NCI-H2107 (cell line): ENCODE data around the gene ELAVL1.
A peak's percentile ranks its signal among the peaks of the same experiment; 100 is the strongest.
"Not testable (repeated sequence)": the region's sequence is repeated elsewhere in the genome, so short reads cannot be mapped to it uniquely, and the experiment has no call there.

Experiments
- DNase-seq: peaks from one replicate; lab custom pipeline; 2025; lab: John Stamatoyannopoulos, UW

Gene ELAVL1

DNA sequence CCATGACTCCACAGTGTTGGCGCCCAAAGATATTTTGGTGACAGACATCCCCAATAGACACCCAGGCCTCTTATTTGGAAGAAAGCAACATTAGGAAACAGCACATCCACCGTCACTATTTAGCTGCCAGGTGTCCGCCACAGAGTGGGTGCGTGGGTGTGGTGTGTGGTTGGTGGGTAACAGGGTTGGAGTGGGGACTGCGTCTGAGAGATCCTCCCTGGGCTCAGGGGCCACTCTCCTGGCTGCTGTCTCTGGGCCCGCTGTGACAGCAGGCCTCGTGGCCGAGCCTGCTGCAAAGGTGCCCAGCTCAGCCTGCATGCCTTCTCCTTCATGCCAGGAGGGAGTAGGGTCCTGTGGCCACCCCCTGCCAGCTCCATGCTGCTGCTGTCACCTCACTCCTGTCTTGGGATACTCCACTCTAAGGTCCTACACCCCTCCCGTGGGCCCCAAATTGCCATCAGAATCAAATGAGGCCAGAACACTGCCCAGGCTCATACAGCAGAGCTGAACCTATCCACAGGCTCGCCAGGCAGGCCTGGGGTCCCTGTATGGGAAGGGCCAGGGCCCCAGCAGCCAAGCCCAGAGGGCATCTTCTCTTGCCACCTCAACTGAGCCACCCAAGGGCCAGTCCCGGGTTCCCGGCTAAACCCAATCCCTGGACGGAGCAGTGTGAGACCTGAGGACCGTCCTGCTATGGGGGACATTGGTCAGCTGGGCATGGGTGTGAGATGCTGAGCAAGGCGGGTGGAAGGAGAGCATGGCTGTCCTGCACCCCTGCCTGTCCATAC is 37.2 kb downstream of the ELAVL1 start:
- no peak for DNase-seq

GRCh38 chr19:7965921-7966665 is 39.3 kb downstream of the ELAVL1 start:
- DNase-seq: no peak

GRCh38 chr19:7965259-7965841 is 40.1 kb downstream of the ELAVL1 start:
- DNase-seq: no peak

DNA sequence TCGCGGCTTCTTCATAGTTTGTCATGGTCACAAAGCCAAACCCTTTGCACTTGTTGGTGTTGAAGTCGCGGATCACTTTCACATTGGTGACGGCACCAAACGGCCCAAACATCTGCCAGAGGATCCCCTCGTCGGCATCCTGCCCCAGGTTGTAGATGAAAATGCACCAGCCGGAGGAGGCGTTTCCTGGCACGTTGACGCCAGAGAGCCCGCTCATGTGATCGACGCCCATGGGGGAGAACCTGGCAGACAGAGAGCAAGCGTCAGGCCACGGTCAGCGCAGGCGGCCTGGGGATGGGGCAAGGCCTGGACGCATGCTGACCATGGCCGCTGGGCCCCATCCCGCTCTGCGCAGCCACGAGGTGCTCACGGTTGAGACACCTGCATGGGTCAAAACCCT is 41.9 kb downstream of the ELAVL1 start:
- DNase-seq: no peak

DNA sequence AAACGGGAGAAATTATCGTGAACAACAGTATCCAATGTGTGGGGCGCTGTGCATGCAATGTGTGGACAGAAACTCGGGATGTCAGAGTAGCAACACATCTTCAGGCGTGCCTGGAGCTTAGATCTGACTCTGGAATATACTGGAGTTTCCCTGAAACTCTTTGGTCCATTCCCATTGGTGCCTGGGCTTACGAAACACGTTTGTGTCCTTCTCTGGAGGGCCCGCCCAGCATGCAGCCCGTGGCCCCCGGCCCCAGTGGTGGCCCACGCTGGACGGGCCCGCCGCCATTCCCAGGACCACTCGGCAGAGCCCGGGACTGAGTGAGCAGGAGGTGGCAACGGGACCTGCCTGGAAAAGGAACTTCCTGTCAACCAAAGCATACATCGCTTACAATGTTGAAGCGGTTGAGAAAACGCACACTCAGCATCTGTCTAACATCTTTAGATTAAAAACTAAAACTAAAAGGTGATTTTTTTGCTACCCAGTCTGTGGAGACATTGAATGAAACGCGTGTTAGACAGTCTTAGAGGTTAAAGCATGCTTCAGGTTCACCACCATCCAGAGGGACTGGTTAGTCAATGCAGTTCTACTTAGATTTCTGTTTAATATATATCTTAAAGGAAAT is 42.7 kb downstream of the ELAVL1 start:
- no peak for DNase-seq

DNA sequence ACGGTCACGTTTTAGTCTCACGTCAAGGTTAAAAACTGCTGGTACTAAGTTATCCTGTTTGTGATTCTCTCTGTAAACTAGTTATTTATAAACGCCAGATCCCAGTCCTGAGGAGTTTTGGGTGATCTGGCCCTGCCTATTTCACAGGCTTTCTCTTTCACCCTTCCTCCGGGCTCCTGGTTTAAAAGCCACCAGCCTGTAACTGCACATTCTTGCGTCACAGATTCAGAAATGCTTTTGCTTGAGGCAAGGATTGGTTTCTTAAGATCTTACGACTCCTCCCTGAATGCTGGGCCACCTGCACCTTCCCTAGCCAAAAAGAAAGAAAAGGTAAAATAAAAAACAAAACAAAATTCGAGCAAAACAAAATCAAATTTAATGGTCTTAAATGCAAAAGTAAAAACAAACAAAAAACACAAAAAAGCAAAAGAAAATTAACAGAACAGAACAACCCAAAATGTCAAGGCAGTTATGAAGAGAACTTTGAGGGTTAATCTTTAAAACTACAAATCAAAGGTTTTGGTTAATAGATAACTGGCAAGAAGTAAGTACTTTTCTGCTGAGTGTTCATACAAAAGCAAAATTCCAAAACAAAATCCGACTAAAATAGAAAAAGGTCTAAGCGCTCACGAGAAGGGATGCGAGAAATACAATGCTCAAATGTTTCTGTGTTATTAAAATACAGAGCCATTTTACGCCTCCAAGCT is 43.4 kb downstream of the ELAVL1 start:
- no peak for DNase-seq

GRCh38 chr19:7961082-7961481 is 44.4 kb downstream of the ELAVL1 start:
- not testable (repeated sequence) for DNase-seq

GRCh38 chr19:7959211-7959610 is 46.2 kb downstream of the ELAVL1 start:
- DNase-seq: no peak

DNA sequence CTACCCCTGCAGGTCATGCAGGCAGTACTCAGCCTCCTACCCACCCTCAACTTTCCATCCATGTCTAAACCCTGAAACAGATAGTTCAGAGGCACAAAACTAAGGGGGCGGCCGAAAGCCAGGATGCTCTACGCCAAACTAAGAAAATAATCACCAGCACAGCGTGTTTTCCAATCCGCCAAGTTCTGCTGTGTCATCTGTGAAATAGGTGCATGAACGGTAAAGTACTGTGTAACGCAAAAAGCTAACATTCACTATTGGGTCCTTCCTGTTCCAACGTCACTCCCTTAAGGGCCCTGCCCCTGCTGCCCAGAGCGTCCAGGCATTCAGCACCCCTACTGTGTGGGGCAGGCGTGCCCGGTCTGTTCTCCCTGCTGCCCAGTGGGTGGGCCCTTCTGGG is 49.7 kb downstream of the ELAVL1 start:
- no peak for DNase-seq

GRCh38 chr19:7953576-7953975 is 51.9 kb downstream of the ELAVL1 start:
- DNase-seq: no peak

DNA sequence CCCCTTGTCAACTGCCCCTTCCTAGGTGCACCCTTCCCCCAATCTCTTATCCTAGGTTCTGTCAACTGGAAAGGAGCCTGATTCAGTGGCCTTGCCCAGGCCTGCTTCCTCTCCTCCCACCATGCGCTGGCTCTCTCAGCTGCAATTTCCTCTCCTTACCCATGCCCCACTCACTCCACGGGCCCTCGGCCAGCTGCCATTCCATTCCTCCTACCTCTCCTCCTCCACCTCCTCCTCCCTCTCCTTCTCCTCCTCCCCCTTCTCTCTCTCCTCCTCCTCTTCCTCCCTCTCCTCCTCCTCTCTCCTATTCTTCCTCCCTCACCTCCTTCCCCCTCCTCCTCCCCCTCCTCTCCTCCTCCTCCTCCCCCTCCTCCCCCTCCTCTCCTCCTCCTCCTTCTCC is 52.4 kb downstream of the ELAVL1 start:
- no peak for DNase-seq

GRCh38 chr19:7947939-7948338 is 57.5 kb downstream of the ELAVL1 start:
- DNase-seq: no peak

DNA sequence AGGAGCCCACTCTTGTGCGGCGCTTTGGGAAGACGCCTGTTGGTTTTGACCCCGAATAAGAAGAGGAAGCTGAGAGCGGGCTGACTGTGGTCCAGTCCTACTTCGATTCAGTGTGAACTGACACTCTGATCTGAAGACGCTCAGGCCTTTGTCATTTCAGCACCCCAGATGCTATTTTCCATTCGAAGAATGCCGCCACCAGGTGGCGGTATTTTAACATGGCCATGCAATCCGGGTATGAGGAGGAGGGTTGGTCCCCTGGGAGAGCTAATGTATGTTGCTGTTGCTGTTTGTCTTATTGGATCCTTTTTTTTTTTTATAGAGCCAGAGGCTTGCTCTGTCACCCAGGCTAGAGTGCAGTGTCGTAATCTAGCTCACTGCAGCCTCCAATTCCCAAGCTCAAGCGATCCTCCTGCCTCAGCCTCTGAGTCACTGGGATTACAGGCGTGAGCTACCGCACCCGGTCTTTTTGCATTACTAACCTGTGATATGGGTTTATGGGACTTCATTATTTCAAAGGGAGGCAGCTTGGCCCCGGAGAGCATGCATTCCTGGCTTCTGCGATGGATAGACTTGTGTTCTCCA is 61.2 kb downstream of the ELAVL1 start:
- peak; percentile 76 for DNase-seq

DNA sequence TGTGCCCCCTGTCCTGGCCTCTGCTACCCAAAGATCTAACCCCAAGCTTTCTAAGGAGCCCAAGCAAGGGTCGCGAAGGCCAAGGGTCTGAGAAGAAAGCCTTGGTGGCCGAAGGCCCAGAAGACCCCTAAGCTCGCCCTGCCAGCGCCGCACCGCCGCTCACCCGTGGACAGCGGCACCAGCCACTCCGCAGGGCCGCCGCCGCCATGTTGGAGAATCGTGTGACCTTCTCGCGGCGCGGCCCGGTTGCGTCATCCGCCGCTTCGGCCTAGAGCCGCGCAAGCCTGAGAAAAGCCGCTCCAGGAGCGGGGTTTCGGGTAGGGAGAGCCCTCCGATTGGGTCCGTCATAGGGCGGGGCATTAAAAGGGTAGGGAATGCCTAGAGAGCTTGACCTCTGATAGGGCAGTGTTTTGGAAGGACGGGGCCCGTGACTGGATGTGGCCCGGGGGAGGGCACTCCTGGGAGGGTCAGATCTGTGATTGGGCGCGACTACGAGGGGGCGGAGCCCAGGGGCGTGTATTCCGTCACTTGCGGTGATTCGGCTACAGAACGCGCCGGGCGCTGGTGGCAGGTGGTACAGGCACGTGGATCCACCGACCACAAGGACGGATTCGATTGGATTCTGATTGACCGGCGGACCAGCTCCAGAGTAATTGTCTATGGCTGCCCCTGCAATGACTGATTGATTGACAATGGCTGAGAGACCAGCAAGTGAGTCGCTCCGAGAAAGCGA is 61.8 kb downstream of the ELAVL1 start, which contains the start of gene TIMM44:
TSS of gene TIMM44 (minus strand) at position 223 of the 733 bp plus-strand sequence. CDS start at position 208, 15 bp downstream.
- DNase-seq: peak; percentile 97

GRCh38 chr19:7942981-7943443 is 62.4 kb downstream of the ELAVL1 start:
- DNase-seq: no peak

DNA sequence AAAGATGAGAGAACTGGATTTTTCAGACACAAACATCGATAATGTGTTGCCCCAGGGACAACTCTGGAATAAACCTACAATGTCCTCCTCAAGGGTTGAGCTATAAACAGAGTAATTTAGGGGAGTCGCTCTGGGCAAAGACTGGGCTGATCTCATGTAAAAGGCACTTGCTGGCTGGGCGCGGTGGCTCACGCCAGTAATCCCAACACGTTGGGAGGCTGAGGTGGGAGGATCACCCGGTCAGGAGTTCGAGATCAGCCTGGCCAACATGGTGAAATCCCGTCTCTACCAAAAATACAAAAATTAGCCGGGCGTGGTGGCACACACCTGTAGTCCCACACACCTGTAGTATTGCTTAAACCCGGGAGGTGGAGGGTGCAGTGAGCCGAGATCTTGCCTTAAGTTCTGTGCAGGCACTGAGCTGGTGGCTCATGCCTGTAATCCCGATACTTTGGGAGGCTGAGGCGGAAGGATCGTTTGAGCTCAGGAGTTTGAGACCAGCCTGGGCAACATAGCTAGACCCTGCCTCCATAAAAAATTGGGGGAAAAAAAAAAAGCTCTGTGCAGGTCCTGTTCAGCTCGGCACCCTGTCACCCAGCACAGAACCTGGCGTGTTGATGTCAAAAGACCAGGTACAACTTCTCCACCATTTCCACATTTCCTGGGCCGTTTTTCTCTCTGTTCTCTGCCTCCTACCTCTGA is 63.4 kb downstream of the ELAVL1 start:
- DNase-seq: no peak

DNA sequence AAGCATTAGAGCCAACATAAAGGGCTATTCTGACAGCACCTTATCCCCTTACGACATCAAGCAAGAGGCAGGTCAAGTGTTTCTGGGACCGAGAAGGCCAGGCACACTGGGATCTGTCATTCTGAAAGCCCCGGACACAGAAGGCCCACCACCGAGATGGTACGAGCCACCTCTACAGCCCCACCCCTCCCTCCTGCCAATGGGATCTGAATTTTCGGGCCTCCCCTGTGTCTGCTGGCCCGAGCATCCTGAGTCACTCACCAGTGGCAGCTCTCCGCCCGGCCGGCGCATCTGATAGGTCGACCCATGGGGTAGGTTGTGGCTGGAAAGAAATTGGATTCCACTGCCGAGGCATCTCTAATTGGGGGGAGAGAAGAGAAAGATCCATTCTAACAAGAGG is 64.6 kb downstream of the ELAVL1 start:
- no peak for DNase-seq

- no peak for DNase-seq
Measured at GRCh38 chr19:7934766-7935165, 70.7 kb downstream of the ELAVL1 start.

- DNase-seq: no peak
Measured at GRCh38 chr19:7933828-7934725, 71.4 kb downstream of the ELAVL1 start.
